Suprapubic skin (tissue), 4 donors: ENCODE data around the gene CBLB. TPM values are rescaled to one million over a fixed set of nuclear protein-coding genes. Genes with fewer than 3 reads are reported as not detected.

ENCODE experiments used
- DNase-seq, 2 donors: peaks; one replicate each; pipeline ENCODE4 v3.0.0-alpha.2; 2019; ENCODE audit warnings: low spot score in 2 of 2
- H3K27ac ChIP-seq: fragments of 200-600 bp; sonication (generic); one replicate; pipeline ENCODE4 v1.5.1; 2019
- H3K27me3 ChIP-seq: fragments of 200-600 bp; sonication (generic); one replicate; pipeline ENCODE4 v1.5.1; 2019
- H3K36me3 ChIP-seq: fragments of 200-600 bp; sonication (generic); one replicate; pipeline ENCODE4 v1.5.1; 2019
- H3K4me1 ChIP-seq: fragments of 200-600 bp; sonication (generic); one replicate; pipeline ENCODE4 v1.5.1; 2019
- H3K4me3 ChIP-seq: fragments of 200-600 bp; sonication (generic); one replicate; pipeline ENCODE4 v1.5.1; 2019; ENCODE audit warnings: mild to moderate bottlenecking
- H3K9me3 ChIP-seq: fragments of 200-600 bp; sonication (generic); one replicate; pipeline ENCODE4 v1.5.1; 2019
- EP300 ChIP-seq: sonication (generic); formaldehyde crosslinking; IDR thresholded peaks from one replicate; pipeline ENCODE4 v1.6.1; 2017; ENCODE audit warnings: antibody characterized with exemption
- POLR2A ChIP-seq, 2 donors: fragments of 450-650 bp; IDR thresholded peaks; one replicate each; pipeline ENCODE4 v1.6.1; 2017; ENCODE audit warnings: antibody characterized with exemption in 2 of 2, mild to moderate bottlenecking in 2 of 2, moderate library complexity in 2 of 2
- POLR2AphosphoS5 ChIP-seq, 3 donors: sonication (generic); formaldehyde crosslinking; IDR thresholded peaks; one replicate each; pipeline ENCODE4 v1.6.1; 2017; ENCODE audit warnings: antibody characterized with exemption in 3 of 3
- WGBS: methylation state at CpG from one replicate; pipeline ENCODE4 v1.1.5; 2018; 5-methylcytosine and 5-hydroxymethylcytosine counted together
- total RNA-seq, 4 donors: library from RNA; depleted of rRNA; stranded (reverse); fragments of >200 nt; gene quantifications; one replicate each; pipeline ENCODE4 v1.1.0, GENCODE V29; 2016
- TF ChIP-seq, protein P1 (sequence below), 2 donors: fragments of 200-600 bp in 1 of 2; fragments of 450-650 bp in 1 of 2; sonication (generic) in 1 of 2; IDR thresholded peaks; one replicate each; pipeline ENCODE4 v1.5.1; 2016 to 2019; ENCODE audit warnings: antibody characterized with exemption in 2 of 2, mild to moderate bottlenecking in 1 of 2, moderate library complexity in 1 of 2

The CBLB gene
- total RNA-seq, 4 donors from 2014 or later: 16.8 to 43.8 (median 25.2) TPM

- 86% methylated on average over 17 of the region's 17 CpGs for WGBS
- TF ChIP-seq, protein P1, sequence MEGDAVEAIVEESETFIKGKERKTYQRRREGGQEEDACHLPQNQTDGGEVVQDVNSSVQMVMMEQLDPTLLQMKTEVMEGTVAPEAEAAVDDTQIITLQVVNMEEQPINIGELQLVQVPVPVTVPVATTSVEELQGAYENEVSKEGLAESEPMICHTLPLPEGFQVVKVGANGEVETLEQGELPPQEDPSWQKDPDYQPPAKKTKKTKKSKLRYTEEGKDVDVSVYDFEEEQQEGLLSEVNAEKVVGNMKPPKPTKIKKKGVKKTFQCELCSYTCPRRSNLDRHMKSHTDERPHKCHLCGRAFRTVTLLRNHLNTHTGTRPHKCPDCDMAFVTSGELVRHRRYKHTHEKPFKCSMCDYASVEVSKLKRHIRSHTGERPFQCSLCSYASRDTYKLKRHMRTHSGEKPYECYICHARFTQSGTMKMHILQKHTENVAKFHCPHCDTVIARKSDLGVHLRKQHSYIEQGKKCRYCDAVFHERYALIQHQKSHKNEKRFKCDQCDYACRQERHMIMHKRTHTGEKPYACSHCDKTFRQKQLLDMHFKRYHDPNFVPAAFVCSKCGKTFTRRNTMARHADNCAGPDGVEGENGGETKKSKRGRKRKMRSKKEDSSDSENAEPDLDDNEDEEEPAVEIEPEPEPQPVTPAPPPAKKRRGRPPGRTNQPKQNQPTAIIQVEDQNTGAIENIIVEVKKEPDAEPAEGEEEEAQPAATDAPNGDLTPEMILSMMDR (IDR thresholded peaks at IDR 0.05): no peak
- TF ChIP-seq POLR2A (IDR thresholded peaks at IDR 0.05) (no peak), POLR2AphosphoS5 (IDR thresholded peaks at IDR 0.05) (no peak), EP300 (no peak)
- Histone ChIP-seq H3K4me3 (no peak overlapping the region), H3K4me1 (no peaks in the 10 kb centered on the region), H3K36me3 (no peaks in the 10 kb centered on the region), H3K9me3 (no peaks in the 10 kb centered on the region), H3K27ac (no peak overlapping the region), H3K27me3 (no peaks in the 10 kb centered on the region)
- no peak for DNase-seq
These were observed 260.2 kb downstream of the CBLB start for GRCh38 chr3:105608623-105609022.

- TF ChIP-seq, protein P1 (IDR thresholded peaks at IDR 0.05): no peak
- TF ChIP-seq POLR2A (IDR thresholded peaks at IDR 0.05) (no peak), EP300 (no peak), POLR2AphosphoS5 (IDR thresholded peaks at IDR 0.05) (no peak)
- Histone ChIP-seq H3K4me1 (no peaks in the 10 kb centered on the region), H3K27me3 (no peaks in the 10 kb centered on the region), H3K9me3 (no peaks in the 10 kb centered on the region), H3K36me3 (no peaks in the 10 kb centered on the region), H3K4me3 (no peak overlapping the region), H3K27ac (no peak overlapping the region)
- no peak for DNase-seq
These were observed 262.8 kb downstream of the CBLB start for GRCh38 chr3:105606016-105606415.
